Skeletal muscle tissue (tissue), 4 donors: ENCODE results near the gene CHST6. TPM values are rescaled to one million over a fixed set of nuclear protein-coding genes. Genes with fewer than 3 reads are reported as not detected.
A peak's percentile ranks its signal among the peaks of the same experiment; 100 is the strongest.
"Not testable (repeated sequence)": the region's sequence is repeated elsewhere in the genome, so short reads cannot be mapped to it uniquely, and the experiment has no call there.

Experiments
- H3K27ac ChIP-seq: one replicate; pipeline ENCODE4 v1.7.0; 2013; ENCODE audit warnings: mild to moderate bottlenecking, low read depth, low read length, inconsistent platforms
- H3K27me3 ChIP-seq, 3 donors: one replicate each; pipeline ENCODE4 v1.7.0; 2013; ENCODE audit warnings: low read length in 3 of 3; ENCODE audit not compliant: control insufficient read depth in 3 of 3, insufficient read depth in 3 of 3
- H3K36me3 ChIP-seq, 3 donors: one replicate each; pipeline ENCODE4 v1.7.0; 2013; ENCODE audit warnings: low read length in 3 of 3; ENCODE audit not compliant: control insufficient read depth in 3 of 3, insufficient read depth in 3 of 3
- H3K4me1 ChIP-seq, 3 donors: one replicate each; pipeline ENCODE4 v1.7.0; 2013; ENCODE audit warnings: low read length in 3 of 3, mild to moderate bottlenecking in 3 of 3; ENCODE audit not compliant: control insufficient read depth in 3 of 3, insufficient read depth in 3 of 3
- H3K4me3 ChIP-seq, 3 donors: one replicate each; pipeline ENCODE4 v1.7.0; 2013; ENCODE audit warnings: low read length in 3 of 3
- H3K9ac ChIP-seq, 3 donors: one replicate each; pipeline ENCODE4 v1.7.0; 2013; ENCODE audit warnings: low read length in 3 of 3, mild to moderate bottlenecking in 3 of 3, moderate library complexity in 2 of 3, low read depth in 1 of 3
- H3K9me3 ChIP-seq, 3 donors: one replicate each; pipeline ENCODE4 v1.7.0; 2013; ENCODE audit warnings: low read length in 3 of 3; ENCODE audit not compliant: control insufficient read depth in 3 of 3
- total RNA-seq: library from RNA; depleted of rRNA; stranded (reverse); fragments of >200 nt; gene quantifications from one replicate; pipeline ENCODE4 v1.2.3, GENCODE V29; 2014
- donor health status: Osteomylitis.

CHST6 gene
- total RNA-seq, 1 donor from 2014 or later = 2.1 TPM

- peak overlapping the region; percentile 67 to 89 (median 88) for H3K4me3 ChIP-seq
- H3K9ac ChIP-seq = peak overlapping the region; percentile 61 to 88 (median 77)
- not testable (repeated sequence) for H3K36me3 ChIP-seq, H3K9me3 ChIP-seq, H3K27me3 ChIP-seq, H3K4me1 ChIP-seq
- H3K27ac ChIP-seq = peak overlapping the region; percentile 85
These were observed 31.7 kb downstream of the CHST6 start for GRCh38 chr16:75463389-75464121.

GRCh38 chr16:75462806-75463205 lies 32.4 kb downstream of the CHST6 start:
- Histone ChIP-seq H3K4me3 (peak overlapping the region in 1 of 3 donors; percentile 67), H3K4me1 (peaks cover 3 to 10% (median 7%) of the 10 kb centered on the region in 3 donors), H3K9me3 (no peaks in the 10 kb centered on the region), H3K36me3 (no peaks in the 10 kb centered on the region), H3K27me3 (no peaks in the 10 kb centered on the region), H3K9ac (no peak overlapping the region), H3K27ac (no peak overlapping the region)

- Histone ChIP-seq H3K9ac (no peak overlapping the region), H3K4me3 (no peak overlapping the region), H3K4me1 (peaks cover 3 to 10% (median 7%) of the 10 kb centered on the region in 3 donors), H3K9me3 (no peaks in the 10 kb centered on the region), H3K36me3 (no peaks in the 10 kb centered on the region), H3K27ac (no peak overlapping the region), H3K27me3 (no peaks in the 10 kb centered on the region)
These were observed 33.7 kb downstream of the CHST6 start for GRCh38 chr16:75461575-75461974.

- H3K4me1 ChIP-seq = peaks cover 3 to 10% (median 7%) of the 10 kb centered on the region in 3 donors
- H3K27ac ChIP-seq = no peak overlapping the region
- H3K27me3 ChIP-seq = no peaks in the 10 kb centered on the region
- no peaks in the 10 kb centered on the region for H3K9me3 ChIP-seq
- H3K36me3 ChIP-seq = no peaks in the 10 kb centered on the region
- H3K9ac ChIP-seq = no peak overlapping the region
- no peak overlapping the region for H3K4me3 ChIP-seq
These were observed 34.8 kb downstream of the CHST6 start for GRCh38 chr16:75460446-75460845.

GRCh38 chr16:75459691-75460090 lies 35.5 kb downstream of the CHST6 start:
- Histone ChIP-seq H3K36me3 (no peaks in the 10 kb centered on the region), H3K27ac (no peak overlapping the region), H3K9ac (no peak overlapping the region)

GRCh38 chr16:75458439-75458838 lies 36.8 kb downstream of the CHST6 start:
- Histone ChIP-seq H3K9me3 (no peaks in the 10 kb centered on the region), H3K9ac (no peak overlapping the region), H3K27me3 (no peaks in the 10 kb centered on the region), H3K4me3 (no peak overlapping the region), H3K4me1 (peaks cover 2 to 6% (median 4%) of the 10 kb centered on the region in 3 donors), H3K36me3 (no peaks in the 10 kb centered on the region), H3K27ac (no peak overlapping the region)

More at GRCh38 chr16:75459691-75460090, 35.5 kb downstream of the CHST6 start:
- no peaks in the 10 kb centered on the region for H3K9me3 ChIP-seq
- no peaks in the 10 kb centered on the region for H3K27me3 ChIP-seq
- H3K4me1 ChIP-seq = peaks cover 3 to 7% (median 7%) of the 10 kb centered on the region in 3 donors
- H3K4me3 ChIP-seq = no peak overlapping the region

- Histone ChIP-seq H3K9ac (no peak overlapping the region), H3K4me3 (no peak overlapping the region), H3K9me3 (no peaks in the 10 kb centered on the region), H3K27me3 (no peaks in the 10 kb centered on the region), H3K36me3 (no peaks in the 10 kb centered on the region), H3K4me1 (peaks cover 0 to 4% (median 0%) of the 10 kb centered on the region in 3 donors), H3K27ac (no peak overlapping the region)
These were observed 37.2 kb downstream of the CHST6 start for GRCh38 chr16:75458029-75458428.

GRCh38 chr16:75457485-75458021 lies 37.7 kb downstream of the CHST6 start:
- no peaks in the 10 kb centered on the region for H3K27me3 ChIP-seq
- no peak overlapping the region for H3K9ac ChIP-seq
- H3K4me1 ChIP-seq = peaks cover 0 to 2% (median 0%) of the 10 kb centered on the region in 3 donors
- no peak overlapping the region for H3K4me3 ChIP-seq
- no peak overlapping the region for H3K27ac ChIP-seq
- H3K9me3 ChIP-seq = no peaks in the 10 kb centered on the region
- H3K36me3 ChIP-seq = no peaks in the 10 kb centered on the region

- Histone ChIP-seq H3K4me3 (no peak overlapping the region), H3K36me3 (no peaks in the 10 kb centered on the region), H3K27ac (no peak overlapping the region), H3K9me3 (no peaks in the 10 kb centered on the region), H3K9ac (no peak overlapping the region), H3K27me3 (no peaks in the 10 kb centered on the region), H3K4me1 (peaks cover 0 to 2% (median 0%) of the 10 kb centered on the region in 3 donors)
These were observed 38.3 kb downstream of the CHST6 start for GRCh38 chr16:75456971-75457370.

GRCh38 chr16:75456486-75456885 lies 38.8 kb downstream of the CHST6 start:
- H3K9ac ChIP-seq, H3K4me3 ChIP-seq, H3K27ac ChIP-seq, H3K27me3 ChIP-seq, H3K36me3 ChIP-seq, H3K9me3 ChIP-seq, H3K4me1 ChIP-seq: not testable (repeated sequence)
